ENCODE measurements around the gene AGBL1.

The AGBL1 gene

GRCh38 chr15:86540840-86541467, 461.3 kb downstream of the AGBL1 start:
- DNase-seq: no peak

GRCh38 chr15:86541540-86541939, 461.9 kb downstream of the AGBL1 start:
- no peak for DNase-seq

GRCh38 chr15:86550075-86550474, 470.4 kb downstream of the AGBL1 start:
- no peak for DNase-seq

GRCh38 chr15:86553108-86553507, 473.4 kb downstream of the AGBL1 start:
- no peak for DNase-seq

- DNase-seq: no peak
Measured at GRCh38 chr15:86555098-86555497, 475.4 kb downstream of the AGBL1 start.

- DNase-seq: peak; percentile 0
Measured at GRCh38 chr15:86555939-86556338, 476.3 kb downstream of the AGBL1 start.

- DNase-seq: no peak
Measured at GRCh38 chr15:86556396-86557017, 476.8 kb downstream of the AGBL1 start.

DNA sequence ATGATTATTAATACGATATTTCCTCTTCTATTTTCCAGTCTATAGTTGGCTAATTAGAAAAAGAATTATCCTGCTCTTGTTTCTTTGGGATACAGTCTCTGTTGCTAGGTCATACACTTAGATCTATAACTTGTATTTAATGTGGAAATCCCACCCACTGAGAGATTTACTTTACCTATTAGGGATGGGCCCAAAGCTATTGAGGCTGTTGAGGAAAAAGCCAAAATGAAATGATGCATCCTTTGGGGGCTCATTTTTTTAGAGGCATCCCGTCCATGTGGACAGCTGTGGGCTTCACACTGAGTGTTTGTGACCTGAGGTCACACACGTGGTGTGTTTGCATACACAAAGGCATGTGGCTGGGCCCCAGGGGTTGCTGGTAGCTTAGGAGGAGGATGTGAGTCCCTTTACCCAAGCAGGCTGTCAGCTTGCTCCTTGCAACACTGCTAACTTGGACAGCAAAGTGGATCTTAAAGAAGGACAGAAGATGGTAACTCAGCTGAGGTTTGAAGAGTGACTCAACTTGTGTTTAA, 477.4 kb downstream of the AGBL1 start:
- DNase-seq: no peak

DNA sequence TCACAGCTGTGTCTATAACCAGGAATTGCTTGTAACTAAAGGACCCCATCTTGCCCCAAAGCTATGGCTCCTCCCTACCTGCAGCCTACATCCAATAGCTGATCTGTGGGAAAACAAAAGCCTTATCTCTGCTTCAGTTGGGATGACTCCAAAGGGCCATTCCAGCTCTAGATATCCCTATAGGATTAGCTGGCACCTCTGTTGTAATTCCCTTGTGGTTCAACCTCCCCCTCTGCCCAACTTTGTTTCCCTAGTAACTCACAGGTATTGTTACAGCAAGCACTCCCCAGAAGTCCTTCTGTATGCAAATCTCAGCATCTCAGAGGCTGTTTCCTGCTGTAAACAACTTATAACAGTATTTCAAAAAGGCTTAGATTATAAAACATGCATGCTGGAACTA, 478.6 kb downstream of the AGBL1 start:
- no peak for DNase-seq

- DNase-seq: no peak
Measured at GRCh38 chr15:86558686-86559085, 479.0 kb downstream of the AGBL1 start.

GRCh38 chr15:86568378-86568777, 488.7 kb downstream of the AGBL1 start:
- DNase-seq: no peak

DNA sequence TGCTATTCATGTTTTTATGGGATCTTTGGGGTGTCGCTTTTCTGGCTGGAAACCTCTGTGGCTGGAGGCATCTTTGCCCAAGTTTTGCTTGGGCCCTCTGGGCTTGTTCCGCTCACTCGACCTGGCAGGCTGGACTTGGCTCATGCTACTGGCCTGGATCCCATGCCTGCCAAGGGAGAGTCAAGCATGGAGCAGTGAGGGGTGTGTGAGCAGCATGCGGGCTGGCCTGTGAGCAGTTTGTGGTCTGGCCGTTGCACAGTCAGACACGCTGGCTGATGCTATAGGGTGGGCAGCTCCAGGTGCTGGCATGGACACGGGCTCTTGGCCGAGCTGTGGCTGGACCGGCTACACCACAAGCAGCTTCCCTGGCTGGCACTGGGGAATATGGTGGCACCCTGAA, 491.1 kb downstream of the AGBL1 start:
- no peak for DNase-seq

GRCh38 chr15:86571873-86572272, 492.2 kb downstream of the AGBL1 start:
- DNase-seq: no peak

DNA sequence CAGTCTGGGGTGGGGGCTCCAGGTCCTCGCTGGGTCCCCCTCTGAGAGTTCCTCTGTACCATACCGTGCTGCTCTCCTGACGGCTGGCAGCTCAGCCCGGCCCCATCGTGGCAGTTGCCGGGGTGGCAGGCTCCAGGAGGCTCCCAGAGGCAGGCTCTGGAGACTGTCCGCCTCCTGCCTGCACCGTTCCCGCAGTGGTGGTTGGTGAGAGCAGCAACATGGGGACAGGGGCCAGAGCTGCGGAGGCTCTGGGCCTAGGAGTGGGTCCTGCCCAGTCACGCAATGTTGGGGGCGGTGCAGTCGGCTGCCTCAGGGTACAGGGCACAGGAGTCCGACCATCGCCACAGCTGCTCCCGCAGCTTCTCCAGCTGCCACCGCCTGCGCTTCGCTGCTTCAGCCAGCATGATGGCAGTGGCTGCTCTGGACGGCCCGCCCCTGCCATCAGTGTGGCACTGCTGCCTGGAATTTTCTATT, 492.7 kb downstream of the AGBL1 start:
- DNase-seq: no peak

DNA sequence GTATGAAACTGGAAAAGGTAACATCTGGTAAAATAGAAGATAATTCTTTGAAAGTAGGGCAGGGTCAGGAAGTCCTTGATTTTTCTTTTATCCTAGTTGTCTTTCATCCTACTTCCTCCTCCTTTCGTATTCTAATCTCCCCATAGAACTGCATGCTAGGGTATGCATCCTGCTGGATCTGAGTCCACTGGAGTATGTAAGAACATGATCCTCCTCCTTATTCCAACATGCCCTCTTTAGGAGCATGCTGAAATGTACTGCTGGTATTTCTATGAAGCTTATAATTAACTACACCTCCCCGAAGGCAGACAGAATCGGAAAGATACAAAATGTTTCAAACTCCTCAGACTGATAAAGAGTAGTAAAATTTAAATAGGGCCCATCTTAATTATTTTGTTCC, 493.8 kb downstream of the AGBL1 start:
- no peak for DNase-seq

- DNase-seq: no peak
Measured at GRCh38 chr15:86588413-86588812, 508.7 kb downstream of the AGBL1 start.

- no peak for DNase-seq
Measured at GRCh38 chr15:86590461-86590860, 510.8 kb downstream of the AGBL1 start.

GRCh38 chr15:86591158-86591557, 511.5 kb downstream of the AGBL1 start:
- no peak for DNase-seq

- peak; percentile 0 for DNase-seq
Measured at GRCh38 chr15:86591994-86592735, 512.5 kb downstream of the AGBL1 start.

DNA sequence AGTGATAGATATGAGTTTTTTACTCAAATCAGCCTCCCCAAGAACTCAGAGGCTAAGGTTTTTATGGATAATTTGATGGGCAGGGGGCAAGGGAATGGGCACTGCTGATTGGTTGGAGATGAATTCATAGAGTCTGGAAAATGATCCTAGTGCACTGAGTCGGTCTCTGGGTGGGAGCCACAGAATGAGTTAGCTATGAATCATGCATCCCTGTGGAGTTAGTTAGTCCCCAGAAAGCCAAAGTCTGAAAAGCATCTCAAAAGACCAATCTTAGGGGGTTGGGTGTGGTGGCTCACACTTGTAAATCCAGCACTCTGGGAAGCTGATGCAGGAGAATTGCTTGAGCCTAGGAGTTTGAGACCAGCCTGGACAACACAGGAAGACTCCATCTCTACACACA, 516.1 kb downstream of the AGBL1 start:
- DNase-seq: no peak

GRCh38 chr15:86603466-86603865, 523.8 kb downstream of the AGBL1 start:
- no peak for DNase-seq

- no peak for DNase-seq
Measured at GRCh38 chr15:86608461-86609205, 529.0 kb downstream of the AGBL1 start.

- no peak for DNase-seq
Measured at GRCh38 chr15:86609275-86609674, 529.6 kb downstream of the AGBL1 start.
